Activated CD4-positive, alpha-beta T cell treated with anti-CD3 and anti-CD28 coated beads for 48 hours (primary cell): ENCODE results near the gene AHRR.
A peak's percentile ranks its signal among the peaks of the same experiment; 100 is the strongest.

Experiments used
- DNase-seq: peaks from one replicate; pipeline ENCODE4 v3.0.0-alpha.2; 2020

Gene AHRR

DNA sequence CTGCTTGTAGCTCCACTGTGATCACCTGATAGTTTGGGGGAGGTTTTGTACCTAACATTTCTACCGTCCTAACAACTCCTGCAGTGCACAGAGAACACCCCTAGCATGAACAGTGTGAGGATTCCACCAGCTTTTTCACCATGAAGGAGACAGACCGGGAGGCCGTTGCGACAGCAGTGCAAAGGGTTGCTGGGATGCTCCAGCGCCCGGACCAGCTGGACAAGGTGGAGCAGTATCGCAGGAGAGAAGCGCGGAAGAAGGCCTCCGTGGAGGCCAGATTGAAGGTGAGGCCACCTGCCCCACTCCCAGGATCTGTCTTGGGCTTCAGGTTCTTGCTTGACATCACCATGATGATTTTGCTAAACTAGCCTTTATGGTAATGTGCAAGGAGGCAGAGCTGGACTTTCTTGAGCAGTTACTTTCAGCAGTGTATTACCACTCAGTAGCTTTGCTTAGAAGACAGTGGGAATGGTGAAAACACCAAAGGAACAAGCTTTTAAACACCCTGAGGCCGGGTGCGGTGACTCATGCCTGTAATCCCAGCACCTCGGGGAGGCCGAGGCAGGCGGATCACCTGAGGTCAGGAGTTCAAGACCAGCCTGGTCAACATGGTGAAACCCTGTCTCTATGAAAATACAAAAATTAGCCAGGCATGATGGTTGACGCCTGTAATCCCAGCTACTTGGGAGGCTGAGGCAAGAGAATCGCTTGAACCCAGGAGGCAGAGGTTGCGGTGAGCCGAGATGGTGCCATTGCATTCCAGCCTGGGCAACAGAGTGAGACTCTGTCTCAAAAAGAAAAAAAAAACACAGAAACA is 124.8 kb downstream of the AHRR start:
- DNase-seq: no peak

GRCh38 chr5:446883-447263 is 125.4 kb downstream of the AHRR start:
- no peak for DNase-seq

DNA sequence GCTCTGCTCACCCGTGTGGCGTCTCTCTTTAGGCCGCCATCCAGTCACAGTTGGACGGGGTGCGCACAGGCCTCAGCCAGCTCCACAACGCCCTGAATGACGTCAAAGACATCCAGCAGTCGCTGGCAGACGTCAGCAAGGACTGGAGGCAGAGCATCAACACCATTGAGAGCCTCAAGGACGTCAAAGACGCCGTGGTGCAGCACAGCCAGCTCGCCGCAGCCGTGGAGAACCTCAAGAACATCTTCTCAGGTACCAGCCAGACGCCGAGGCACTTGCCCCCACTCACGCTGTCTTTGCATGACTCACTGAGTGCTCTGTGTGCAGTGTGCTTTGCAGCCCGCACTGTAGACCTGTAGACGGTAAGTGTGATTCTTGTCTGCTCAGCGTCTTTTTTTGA is 126.0 kb downstream of the AHRR start:
- no peak for DNase-seq

- peak; percentile 1 for DNase-seq
Observed at GRCh38 chr5:448061-448765, 126.7 kb downstream of the AHRR start.

GRCh38 chr5:448766-449090 is 127.2 kb downstream of the AHRR start:
- no peak for DNase-seq

DNA sequence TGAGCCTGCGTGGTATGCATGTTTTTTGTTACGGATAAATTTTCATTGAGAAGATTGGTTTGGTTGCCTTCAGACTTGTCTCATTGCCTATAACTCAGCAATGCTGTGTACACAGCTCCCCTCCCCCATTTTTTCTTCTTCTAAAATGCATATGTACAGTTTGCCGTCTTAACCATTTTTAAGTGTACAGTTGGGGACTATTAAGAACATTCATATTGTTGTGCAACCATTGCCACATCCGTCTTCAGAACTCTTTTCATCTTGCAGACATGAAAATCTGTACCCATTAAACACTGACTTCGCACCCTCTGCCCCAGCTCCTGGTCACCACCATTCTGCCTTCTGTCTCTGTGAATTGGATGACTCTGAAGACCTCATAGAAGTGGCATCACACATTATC is 127.6 kb downstream of the AHRR start:
- no peak for DNase-seq

- DNase-seq: no peak
Observed at GRCh38 chr5:451587-452458, 130.3 kb downstream of the AHRR start.

DNA sequence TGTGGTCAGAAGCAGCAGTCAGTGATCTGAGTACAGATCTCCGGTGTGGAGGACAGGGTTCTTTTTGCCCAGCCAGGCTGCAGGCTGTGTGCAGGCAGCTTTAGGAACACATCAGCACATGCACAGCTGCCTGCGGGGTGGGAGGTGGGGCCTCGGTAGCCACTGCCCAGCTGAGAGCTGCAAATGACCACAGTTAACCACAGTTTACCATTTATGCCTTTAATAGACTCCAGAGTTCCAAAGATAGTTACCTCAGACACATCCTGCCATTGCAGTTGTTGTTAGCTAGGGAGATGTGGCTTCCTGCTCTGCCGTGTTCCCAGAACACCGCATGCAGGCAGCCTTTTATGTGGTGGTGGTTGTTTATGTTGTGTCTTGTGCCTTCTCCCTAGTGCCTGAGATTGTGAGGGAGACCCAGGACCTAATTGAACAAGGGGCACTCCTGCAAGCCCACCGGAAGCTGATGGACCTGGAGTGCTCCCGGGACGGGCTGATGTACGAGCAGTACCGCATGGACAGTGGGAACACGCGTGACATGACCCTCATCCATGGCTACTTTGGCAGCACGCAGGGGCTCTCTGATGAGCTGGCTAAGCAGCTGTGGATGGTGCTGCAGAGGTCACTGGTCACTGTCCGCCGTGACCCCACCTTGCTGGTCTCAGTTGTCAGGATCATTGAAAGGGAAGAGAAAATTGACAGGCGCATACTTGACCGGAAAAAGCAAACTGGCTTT is 131.6 kb downstream of the AHRR start:
- no peak for DNase-seq

DNA sequence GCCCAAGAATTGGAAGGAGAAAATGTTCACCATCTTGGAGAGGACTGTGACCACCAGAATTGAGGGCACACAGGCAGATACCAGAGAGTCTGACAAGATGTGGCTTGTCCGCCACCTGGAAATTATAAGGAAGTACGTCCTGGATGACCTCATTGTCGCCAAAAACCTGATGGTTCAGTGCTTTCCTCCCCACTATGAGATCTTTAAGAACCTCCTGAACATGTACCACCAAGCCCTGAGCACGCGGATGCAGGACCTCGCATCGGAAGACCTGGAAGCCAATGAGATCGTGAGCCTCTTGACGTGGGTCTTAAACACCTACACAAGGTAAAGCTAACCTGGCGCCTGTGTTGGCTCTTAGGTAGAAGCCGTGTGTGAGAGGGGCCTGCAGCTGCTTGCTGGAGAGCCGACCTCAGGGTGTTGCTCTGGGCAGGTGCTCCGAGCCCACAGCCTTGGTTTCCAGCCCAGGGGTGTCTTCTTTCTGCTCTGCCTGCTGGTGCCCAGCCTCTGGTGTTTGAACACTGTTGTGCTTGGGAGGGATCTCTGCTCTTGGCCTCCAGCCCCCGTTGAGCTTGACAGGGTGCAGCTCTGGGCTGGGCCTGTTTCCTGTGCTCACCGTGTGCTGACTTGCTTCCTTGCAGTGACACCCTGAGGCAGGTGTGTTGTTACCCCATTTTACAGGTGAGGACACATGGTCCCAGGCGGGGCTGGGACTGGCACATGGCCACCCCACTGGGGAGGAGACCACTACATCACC is 132.4 kb downstream of the AHRR start:
- no peak for DNase-seq

- no peak for DNase-seq
Observed at GRCh38 chr5:454936-455335, 133.4 kb downstream of the AHRR start.

- no peak for DNase-seq
Observed at GRCh38 chr5:455806-456205, 134.3 kb downstream of the AHRR start.

DNA sequence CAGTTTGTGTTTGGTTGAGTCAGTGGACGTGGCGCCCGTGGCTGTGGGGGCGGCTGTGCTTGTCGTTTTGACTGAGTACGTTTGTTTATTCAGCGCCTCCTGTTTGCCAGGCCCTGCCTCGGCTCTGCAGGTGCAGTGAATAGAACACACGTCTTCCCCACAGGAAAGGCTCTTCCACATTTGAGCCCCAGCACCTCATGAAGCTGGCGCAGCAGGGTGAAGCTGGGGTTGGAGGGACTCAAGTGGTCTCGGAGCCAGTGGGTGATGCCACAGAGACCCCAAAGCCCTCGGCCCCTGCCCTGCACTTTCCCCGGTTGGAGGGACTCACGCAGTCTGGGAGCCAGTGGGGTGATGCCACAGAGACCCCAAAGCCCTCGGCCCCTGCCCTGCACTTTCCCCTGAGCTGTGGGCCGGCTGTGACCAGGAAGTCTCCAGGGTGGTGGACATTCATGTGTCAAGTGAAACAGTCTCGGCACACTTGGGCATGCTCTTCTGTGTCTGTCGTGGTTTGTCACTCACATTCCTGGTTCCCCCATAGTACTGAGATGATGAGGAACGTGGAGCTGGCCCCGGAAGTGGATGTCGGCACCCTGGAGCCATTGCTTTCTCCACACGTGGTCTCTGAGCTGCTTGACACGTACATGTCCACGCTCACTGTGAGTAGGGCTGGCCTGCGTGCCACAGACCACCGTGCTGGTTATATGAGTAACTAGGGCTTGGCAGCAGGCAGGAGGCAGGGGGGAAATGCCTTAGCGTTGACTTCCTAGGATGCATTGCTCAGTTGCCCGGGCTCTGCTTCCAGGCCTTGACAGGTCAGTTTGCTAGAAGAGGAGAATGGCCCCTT is 135.1 kb downstream of the AHRR start:
- no peak for DNase-seq

DNA sequence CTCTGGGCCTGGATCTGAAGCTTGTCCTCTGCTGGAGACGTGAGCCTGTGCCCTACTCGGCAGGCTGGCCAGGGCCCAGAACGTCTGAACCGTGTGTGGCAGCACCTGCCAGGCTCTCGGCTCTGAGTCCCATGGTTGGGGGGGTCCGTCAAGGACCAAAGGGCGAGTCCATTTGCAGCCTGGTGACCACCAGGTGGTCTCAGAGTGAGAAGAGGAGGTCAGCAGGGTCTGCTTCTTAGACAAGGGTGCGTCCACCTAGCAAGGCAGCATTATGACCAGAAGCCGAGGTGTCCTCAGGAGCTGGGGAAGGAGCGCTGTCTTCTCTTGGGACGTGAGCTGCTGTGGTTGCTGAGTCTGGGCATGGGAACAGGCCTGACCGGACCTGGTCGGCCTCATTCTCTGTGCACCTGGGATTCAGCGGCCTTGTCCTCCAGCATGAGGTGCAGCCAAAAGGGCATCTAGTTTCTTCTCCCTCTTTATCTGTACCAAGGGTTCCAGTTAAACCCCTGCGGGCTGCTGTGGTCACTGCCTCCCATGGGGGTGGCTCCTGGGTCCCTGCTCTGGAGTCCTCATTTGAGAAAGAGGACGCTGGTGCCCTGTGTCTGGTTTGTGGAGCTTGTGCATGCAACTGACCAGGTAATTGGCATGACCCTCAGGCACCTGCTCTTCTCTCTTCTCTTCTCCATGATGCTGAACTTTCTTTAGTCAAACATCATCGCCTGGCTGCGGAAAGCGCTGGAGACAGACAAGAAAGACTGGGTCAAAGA is 135.9 kb downstream of the AHRR start:
- no peak for DNase-seq

DNA sequence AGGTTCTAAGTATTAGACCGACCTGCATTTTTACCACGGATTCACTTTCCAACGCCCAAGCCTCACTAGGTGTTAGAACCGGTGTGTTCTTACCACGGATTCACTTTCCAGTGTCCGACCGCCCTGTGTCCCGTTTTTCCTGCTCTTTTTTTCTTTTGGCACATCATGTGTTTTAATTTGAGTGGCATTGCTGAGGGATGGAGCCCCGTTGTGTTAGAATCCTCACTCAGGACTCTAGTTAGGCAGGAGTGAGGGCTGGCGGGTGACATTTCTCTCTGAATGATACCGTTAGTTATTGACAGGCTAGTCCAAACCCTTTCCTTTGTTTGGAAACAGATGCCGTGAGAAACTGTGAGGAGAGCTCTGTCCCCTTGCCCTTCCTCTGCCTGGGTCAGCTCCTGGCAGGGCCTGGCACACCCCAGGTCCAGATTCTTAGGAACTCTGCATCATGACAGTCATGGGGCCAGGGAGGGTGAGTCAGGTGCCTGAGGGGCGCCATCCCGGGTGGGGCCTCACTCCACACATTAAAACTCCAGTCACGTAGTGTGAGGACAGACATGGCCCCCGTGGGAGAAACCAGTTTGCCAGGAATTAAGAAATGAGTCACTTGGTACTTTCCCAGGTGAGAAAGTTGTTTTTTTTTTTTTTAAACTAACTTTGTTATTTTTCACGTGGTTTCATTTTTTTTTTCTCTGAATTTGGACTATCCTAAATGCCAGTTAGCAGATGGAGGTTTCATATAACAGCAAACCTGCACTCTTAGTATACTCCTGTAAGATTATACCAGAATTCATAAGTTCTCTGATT is 137.2 kb downstream of the AHRR start:
- peak; percentile 82 for DNase-seq

DNA sequence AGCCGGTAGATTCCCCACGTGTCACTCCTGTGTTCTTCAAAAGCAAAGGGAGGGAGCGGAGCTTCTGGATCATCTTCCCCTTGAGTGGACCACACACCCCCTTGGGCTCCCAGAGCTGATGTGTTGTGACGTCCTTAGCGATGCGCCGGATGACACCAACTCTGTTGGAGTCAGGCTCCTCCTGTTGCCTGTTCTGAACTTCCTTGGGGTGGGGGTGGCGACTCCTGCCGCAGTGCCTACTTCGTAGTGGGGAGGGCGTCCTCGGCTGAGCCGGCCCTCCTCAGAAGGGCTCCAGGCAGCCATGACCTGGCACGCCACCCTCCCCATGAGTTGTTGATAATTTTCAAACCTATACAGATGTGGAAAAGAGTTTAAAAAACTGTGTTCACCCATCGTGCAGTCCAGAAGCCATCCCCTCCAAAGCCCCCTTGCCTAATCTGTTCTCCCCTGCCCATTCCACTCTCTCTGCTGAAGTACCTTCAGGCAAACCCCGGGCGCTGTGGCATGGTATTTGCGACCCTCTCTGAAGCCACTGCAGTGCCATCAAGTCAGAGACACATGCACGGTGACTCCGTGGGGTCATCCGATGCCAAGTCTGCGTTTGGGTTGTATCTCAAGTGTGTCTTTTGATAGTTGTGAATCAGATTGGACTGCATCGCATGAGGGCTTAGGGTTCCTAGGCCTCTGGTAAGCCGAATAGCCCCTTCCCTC is 138.2 kb downstream of the AHRR start:
- DNase-seq: no peak

GRCh38 chr5:460273-460625 is 138.7 kb downstream of the AHRR start:
- no peak for DNase-seq

GRCh38 chr5:462051-462481 is 140.6 kb downstream of the AHRR start:
- DNase-seq: no peak

GRCh38 chr5:463301-463700 is 141.8 kb downstream of the AHRR start:
- DNase-seq: no peak

- DNase-seq: peak; percentile 72
Observed at GRCh38 chr5:463952-464351, 142.4 kb downstream of the AHRR start.
